HG02610 (cell line): Measurements from ENCODE around the gene MRPS34.
"Not testable (repeated sequence)": the region's sequence is repeated elsewhere in the genome, so short reads cannot be mapped to it uniquely, and the experiment has no call there.

Experiments
- ATAC-seq: cut with Tn5 transposase; IDR thresholded peaks from one replicate; pipeline ENCODE4 v1.9.1; 2021; ENCODE audit warnings: mild to moderate bottlenecking, moderate library complexity; ENCODE audit not compliant: unreplicated experiment

The MRPS34 gene

DNA sequence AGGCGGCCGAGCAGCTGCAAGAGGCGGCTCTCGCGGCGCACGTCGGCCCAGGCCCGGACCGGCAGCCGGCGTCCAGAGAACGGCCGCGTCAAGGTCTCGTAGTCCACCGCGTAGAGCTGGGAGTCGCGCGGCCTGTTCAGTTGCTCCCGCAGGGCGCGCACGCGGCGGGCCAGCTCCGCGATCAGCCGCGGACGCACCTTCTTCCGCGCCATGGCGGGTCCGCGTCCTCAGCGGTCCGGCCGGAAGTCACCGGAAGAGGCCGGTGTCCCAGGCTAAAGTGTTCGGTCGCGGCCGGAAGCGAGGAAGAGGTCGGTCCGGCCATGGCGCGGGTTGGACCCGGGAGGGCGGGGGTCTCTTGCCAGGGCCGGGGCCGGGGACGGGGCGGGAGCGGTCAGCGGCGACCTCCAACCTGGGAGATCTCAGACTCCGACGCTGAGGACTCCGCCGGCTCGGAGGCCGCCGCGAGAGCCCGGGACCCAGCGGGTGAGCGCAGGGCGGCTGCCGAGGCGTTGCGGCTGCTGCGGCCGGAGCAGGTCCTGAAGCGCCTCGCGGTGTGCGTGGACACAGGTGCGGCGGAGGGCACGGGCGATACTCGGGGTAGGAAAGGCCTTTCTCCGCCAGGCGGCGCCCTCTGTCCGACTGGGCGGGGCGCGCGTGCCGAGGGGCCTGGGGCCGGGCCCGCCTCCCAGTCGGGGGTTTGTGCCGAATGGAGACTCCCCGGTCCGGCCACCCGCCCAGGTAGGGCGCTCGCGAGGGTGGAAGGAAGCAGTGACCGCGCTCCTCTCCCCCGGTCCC lies at the start of gene MRPS34:
MRPS34 (minus strand) TSS at position 227 of the 795 bp plus-strand sequence; CDS start at position 212, 15 bp downstream.
- no peak for ATAC-seq

DNA sequence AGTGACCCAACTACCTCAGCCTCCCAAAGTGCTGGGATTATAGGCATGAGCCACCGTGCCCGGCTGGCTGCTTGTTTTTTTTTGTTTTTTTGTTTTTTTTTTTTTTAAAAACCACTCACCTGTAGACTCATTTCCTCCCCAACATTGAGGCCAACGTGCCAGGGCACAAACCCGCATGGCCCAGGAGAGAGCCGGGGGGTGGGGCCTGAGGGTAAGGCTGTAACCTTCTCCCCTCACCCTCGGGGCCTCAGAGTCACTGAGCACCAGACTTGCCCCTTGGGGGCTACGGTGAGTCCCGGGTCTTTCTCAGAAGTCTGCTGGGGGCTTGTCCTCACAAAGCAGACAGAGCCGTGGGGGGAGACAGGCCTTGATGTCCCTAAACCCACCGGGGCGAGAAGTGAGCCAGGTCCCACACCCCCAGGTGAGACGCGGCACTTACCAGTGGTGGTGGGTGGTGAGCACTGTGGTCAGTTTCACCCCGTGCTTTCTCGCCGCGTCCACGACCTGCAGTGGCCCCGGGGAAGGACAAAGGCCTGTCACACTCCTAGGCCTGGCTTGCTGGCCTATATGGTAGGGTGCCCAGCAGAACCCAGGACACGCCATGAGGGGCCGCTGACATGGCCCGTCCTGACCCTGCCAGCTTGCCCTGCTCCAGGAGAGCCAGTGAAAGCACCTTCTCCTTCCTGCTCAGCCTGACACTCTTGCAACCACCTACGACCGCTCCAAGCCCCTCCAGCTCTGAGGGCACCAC lies 49.1 kb upstream of the MRPS34 start:
- ATAC-seq, result no peak

DNA sequence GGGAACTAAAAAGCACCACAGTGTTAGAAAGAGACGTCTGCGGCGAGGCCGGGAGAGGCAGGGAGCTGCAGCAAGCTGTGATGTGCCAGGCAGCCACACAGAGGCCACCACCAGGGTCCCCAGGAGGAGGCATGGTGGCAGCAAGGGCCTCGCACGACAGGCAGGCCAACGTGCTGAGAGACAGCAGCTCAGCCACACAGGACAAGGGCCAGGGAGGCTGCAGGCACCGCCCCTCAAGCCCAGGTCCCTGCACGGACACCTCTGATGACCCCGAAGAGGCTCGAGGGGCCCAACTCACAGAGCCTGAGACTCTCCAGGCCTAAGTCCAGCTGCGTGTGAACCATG lies 48.0 kb upstream of the MRPS34 start:
- no peak for ATAC-seq

DNA sequence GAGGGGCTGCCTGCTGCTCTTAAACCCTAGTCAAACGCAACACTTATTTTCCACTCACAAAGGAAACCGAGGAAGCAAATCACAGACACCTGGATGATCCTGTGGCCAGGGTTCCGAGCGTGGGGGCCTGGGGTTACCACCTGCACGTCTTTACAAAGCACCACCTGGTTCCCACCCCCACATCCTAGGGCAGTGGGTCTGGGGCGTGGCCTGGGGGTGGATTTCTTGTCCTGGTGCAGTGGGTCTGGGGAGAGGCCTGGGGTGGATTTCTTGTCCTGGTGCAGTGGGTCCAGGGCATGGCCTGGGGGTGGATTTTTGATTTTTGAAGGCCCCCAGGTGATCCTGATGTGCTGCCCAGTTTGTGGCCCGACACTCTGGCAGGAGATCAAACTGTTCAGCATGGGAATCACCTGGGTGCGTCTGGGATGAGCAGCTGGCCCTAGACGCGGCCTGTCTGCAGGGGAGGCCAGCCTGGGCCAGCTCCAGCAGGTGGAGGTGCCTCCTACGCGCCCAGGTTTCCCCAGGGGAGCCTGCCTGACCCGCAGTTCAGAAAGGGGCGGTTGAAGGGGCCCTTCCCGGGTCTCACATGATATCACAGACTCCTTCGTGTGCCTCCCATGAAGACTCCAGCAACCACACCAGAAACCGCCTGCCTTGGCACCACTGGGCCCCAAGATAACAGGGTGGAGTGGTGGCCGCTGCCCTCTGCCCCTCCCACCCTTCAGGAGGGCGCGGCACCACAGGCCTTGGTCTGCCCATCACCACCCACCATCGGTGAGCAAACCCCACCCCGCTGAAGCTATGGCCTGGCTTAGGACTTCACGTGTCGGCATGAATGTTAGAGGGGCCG lies 47.4 kb upstream of the MRPS34 start:
- ATAC-seq, result no peak

DNA sequence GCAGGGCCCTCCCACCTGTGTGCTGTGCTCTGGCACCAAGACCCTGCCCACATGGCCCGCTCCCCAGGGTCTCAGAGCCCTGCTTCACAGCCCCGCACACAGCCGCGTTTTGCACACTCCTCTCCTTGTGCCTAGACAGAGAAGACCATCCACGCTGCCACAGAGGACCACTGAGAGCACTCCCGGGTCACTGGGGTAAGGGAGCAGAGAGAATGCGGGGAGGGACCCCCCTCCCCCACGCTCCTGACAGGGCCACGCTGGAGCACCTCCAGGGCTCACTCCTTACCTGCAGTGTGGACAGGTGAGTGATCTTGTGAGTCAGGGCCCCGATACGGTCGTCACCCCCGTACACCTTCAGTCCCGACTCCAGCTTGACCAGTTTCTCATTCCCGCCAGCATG lies 46.7 kb upstream of the MRPS34 start:
- ATAC-seq, result no peak

DNA sequence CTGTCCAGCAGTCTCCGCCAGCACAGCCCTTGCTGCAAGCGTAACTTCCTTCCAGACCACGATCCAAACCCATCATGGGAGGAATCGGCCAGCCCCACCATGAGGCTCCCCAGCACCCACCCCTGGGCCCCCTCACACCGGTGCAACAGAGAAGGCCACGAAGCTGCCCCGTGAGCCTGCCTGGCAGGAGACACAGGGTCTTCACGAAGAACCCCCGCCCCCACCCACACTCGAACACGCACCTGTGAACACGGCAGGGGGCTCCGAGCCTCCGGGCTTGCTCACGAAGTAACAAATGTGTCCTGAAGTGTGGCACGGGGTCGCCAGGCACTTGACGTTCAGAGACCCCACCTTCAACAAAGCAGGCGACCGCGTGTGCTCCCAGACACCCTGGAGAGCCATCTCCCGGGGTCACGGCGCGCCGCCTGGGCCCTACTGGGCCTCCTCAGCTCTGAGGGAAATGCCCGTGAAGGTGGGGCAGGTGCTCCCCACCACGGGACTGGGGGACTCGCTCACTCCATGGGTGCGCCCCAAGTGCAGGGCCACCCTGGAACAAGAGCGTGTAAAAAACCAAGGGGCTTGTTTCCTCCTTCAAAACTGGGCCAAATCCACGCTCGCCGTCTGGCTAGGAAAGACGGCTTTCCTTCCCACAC lies 46.1 kb upstream of the MRPS34 start:
- ATAC-seq, result no peak

DNA sequence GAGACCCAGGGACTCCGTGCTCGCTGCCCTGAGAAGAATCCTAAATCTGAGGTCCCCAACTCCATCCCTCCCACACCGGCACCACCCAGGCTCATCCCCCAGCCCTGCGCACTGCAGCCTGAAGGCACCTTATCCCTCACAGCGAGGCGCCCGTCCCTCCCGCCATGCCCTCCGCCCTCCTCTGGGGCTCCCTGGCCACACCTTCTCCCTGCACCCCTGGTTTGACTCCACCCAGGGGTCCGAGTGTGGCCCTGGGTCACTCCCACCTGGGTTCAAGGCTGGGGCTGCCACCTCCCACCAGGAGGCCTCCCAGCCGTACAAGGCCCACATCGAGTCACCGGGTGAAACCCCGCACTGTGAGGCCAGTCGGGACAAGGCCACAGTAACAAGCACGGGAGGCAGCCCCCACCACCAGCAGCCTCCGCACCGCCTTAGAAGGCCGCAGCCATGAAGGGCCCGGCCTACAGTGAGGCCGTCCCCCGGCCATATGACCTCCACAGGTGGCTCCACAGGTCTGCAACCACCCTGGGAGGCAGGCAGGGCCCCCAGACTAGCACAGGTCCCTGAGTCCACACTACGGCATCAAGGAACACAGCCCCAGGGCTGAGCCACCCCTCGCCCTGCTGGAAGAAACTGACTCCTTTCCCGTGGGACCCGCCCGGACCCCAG lies 45.4 kb upstream of the MRPS34 start:
- no peak for ATAC-seq

DNA sequence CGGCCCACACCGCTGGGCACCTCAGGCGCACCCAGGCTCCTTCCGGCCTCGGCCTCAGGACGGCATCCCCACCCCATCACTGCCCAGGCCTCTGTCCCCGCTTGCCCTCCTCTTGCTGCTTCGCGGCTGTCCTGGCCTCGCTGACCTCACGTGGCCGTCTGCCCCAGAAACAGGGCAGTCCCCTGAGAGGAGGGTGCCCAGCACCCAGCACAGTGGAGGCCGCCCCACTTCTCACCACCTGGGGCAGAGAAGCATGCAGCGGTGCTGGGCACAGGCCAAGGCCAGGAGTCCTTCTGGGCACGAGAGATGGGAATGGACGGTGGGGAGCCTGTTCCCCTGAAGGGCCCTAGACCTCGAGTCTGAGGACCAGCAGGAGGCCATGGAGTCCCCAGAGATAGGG lies 44.8 kb upstream of the MRPS34 start:
- ATAC-seq, result no peak

DNA sequence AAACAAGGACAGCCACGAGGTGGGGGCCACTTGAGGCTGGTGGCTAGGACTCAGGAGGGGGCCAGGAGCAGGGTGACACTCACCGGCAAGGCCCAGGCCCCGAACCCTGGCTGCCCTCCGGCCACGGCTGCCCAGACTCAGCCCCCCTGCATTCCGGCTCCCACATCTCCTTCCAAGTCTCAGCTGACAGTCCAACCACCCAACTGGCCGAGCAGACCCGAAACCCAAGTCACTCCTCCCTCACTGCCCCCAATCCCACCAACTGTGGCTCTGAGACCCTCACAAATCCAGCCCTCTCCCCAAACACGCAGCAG lies 44.3 kb upstream of the MRPS34 start:
- ATAC-seq, result no peak

DNA sequence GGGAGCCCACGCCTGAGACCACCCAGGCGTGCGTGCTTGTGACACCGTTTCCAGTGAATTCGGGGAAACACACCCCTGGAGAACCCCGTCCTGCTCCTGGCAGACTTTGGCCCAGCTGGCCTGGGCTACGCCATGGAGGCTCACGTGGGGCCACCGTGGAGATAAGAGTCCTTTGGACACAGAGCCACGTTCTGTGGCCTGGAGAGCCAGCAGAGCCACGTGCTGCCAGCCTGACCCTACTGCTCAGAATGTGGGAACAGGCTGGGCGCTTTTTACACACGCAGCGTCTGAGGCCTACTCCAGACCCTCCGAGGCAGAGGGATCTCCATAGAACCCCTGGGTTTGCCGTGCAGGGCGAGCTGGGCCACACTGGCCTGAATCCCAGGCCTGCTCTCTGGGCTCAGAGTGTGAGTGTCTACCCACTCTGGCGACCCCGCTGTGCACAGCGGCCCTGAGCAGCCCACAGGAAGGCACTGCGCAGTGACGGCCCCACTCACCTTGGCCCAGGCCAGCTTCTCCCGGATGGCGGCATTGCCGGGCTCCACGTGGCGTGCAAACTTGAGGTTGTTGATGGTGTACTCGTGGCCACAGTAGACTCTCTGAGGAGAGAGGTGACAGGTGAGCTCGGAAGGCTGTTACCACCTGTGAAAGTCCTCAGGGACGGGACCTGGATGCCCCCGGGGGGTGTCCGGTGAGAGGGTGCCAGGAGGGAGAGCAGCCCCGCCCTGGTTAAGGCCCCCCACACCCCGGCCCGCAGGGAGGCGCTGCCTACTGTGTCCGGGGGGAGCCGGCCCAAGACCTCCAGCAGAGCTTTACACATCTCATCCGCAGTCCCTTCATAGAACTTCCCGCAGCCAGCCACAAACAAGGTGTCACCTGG lies 43.7 kb upstream of the MRPS34 start:
- no peak for ATAC-seq

DNA sequence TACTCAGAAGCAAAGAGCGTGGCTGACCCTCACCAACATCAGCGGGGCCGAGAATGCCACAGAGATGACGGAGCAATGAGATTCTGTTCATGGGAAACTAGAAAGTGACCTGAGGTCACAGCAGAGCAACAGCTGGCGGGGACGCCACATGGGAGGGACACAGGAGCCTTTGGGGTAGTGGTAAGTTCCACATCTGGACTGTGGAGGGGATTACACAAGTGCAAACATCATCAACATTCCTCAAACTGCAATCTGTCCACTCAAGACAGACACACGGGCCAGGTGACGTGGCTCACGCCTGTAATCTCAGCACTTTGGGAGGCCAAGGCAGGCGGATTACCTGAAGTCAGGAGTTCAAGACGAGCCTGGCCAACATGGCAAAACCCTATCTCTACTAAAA lies 42.5 kb upstream of the MRPS34 start:
- ATAC-seq, result no peak

DNA sequence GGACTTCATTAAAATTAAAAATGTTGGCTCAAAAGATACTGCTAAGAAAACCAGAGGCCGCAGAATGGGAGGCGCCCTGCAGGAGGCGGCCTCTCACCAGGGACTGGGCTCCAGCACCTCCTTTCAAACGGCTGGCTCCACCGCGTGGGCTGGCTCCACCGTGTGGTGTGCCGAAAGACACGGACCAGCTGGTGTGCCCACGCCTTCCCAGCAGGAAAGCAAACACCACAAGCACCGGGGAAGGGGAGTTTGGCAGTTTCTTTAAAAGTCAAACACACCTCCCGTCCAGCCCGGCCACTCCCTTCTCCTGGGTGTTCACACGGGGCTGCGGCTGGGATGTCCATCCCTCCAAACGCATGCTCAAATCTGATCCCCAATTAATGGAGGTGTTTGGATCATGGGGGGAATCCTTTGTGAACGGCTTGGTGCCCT lies 39.8 kb upstream of the MRPS34 start:
- no peak for ATAC-seq

DNA sequence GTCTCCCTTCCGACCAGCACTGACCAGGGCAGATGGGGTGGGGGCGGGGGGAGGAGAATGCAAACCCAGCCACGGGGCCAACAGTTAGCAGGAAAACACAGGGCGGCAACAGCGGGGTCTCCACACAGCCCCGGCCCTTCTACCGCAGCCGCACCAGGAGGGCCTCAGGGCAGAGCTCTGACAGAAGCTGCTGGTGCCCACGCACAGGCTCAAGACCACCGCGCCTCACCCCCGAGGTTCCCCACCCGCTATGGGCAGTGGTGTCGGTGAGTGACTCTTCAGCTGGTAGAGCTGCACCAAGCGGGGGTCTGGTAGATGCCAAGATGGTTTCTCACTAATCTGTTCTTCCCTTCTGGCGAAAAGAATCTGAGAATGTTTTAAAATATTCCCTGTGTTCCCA lies 37.6 kb upstream of the MRPS34 start:
- ATAC-seq, result no peak

DNA sequence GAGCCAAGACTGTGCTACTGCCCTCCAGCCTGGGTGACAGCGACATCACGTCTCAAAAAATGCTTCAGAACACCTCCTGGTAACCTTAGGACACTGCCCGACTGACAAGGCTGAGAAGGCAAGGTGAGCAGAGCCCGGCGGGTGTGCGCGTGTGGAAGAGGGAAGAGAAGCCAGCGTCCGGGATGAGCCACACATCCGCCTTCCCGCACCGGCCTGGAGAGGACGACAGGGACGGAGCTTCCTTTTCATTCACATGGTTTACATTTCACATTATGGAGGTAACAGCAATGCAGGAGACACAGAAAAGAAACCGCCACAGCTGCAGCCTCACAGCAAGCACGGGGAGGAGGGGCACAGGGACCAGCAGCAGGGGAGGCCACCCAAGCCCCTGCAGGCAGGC lies 37.2 kb upstream of the MRPS34 start:
- ATAC-seq, result no peak

DNA sequence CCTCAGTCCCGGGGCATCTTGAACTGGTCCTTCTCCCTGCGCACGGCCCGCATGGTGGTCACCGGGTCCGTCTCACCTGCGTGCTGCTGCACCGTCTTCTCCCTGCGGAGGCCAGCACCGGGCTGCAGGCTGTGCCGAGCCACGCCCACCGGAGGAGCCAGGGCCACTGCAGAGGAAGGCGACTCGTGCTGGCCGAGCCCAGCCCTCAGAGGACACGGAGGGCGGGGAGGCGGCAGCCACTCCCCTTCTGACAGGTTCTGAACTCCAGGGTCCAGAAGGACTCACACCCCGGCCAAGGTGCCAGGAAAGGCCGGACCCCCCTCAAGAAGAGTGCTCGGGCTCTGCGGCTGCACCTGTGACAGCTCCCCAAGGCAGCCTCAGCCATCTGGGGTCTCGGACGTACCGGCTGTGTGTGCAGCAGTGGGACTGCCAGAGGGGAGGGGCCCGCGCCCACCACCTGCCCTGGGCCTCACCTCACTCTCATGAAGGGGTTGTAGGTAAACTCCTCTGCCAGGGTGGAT lies 36.4 kb upstream of the MRPS34 start:
- ATAC-seq, result no peak

DNA sequence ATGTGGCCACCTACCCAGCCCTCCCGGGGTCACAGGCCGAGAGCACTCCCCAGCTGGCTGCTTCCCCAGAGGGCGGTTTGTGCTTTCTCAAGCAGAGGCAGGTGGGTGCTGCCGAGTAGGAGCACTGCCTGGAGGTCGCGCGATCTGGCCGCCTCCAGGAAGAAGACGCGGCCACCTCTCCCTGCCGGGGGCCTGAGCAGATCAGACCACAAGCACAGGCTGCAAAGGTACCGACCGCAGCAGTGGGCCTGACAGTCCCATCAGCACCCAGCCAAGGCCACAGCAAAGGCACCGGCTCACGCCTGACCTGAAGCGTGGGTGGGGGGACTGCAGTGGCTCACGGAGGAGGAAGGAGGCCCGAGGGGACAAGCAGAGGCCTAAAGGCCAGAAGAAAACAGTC lies 35.8 kb upstream of the MRPS34 start:
- ATAC-seq, result no peak

DNA sequence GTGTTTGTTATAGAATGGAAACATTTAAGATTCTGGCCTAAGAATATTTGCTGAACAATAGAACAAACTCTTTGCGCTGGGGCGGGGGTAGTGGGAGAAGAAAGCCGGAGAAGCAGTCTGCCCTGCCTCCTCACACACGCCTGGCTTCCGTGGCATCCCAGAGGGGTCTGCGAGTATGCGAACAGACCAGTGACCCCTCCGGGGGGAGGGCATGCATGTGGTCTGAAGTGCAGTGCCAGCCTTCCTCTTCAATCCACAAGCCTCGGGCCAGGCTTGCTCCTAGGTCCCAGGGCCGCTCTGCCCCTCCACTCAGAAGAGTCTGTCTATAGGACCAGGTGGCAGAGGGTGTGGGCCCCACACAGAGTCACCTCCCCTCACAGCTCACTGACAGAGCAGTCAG lies 34.7 kb upstream of the MRPS34 start:
- ATAC-seq, result no peak

DNA sequence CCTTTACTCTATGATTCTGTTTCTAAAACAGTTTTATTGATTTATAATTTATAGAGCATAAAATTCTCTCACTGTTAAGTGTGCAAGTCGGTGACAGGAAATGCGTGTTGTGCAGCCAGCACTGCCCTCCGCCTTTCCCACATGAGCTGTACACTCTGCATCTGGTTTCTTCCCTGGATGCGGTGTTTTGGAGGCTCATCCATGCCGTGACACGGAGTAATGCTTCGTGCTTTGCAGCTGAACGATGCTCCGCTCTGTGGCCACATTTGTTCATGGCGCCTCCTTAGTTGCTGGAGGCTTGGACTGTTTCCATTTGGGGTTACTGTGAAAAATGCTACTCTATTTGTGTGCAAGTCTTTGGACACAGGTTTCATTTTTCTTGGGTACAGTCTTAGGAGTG lies 27.8 kb upstream of the MRPS34 start:
- ATAC-seq, result no peak

DNA sequence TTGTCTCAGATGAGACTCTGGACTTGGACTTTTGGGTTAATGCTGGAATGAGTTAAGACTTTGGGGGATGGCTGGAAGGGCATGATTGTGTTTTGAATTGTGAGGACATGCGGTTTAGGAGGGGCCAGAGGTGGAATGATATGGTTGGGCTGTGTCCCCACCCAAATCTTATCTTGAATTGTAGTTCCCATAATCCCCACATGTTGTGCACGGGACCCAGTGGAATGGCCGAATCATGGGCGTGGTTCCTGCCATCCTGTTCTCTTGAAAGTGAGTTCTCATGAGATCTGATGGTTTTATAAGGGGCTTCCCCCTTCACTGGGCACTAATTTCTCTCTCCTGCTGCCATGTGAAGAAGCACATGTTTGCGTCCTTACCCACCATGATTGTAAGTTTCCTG lies 26.3 kb upstream of the MRPS34 start:
- ATAC-seq, result not testable (repeated sequence)
